T-helper 2 cell (primary cell): Measurements from ENCODE around the gene CTXND2.
"Not testable (repeated sequence)": the region's sequence is repeated elsewhere in the genome, so short reads cannot be mapped to it uniquely, and the experiment has no call there.

Experiments
- DNase-seq, 5 experiments: peaks; one replicate each; pipeline versions ENCODE4 v3.0.0 to v3.0.0-alpha.2; 2012 to 2022

Gene CTXND2

GRCh38 chr1:150893336-150893913 is 6.5 kb downstream of the CTXND2 start:
- no peak for DNase-seq

GRCh38 chr1:150895618-150896017 is 8.7 kb downstream of the CTXND2 start:
- no peak for DNase-seq

- not testable (repeated sequence) for DNase-seq
Observed at GRCh38 chr1:150899795-150900194, 12.9 kb downstream of the CTXND2 start.

- no peak for DNase-seq
Observed at GRCh38 chr1:150902346-150902745, 15.4 kb downstream of the CTXND2 start.

- DNase-seq: no peak
Observed at GRCh38 chr1:150902751-150903150, 15.8 kb downstream of the CTXND2 start.

- DNase-seq: no peak
Observed at GRCh38 chr1:150905301-150905700, 18.4 kb downstream of the CTXND2 start.

- DNase-seq: no peak
Observed at GRCh38 chr1:150906329-150906728, 19.4 kb downstream of the CTXND2 start.

GRCh38 chr1:150906813-150907212 is 19.9 kb downstream of the CTXND2 start:
- no peak for DNase-seq

- no peak for DNase-seq
Observed at GRCh38 chr1:150909585-150910180, 22.7 kb downstream of the CTXND2 start.

GRCh38 chr1:150912623-150913022 is 25.7 kb downstream of the CTXND2 start:
- no peak for DNase-seq

GRCh38 chr1:150917387-150917786 is 30.5 kb downstream of the CTXND2 start:
- no peak for DNase-seq

GRCh38 chr1:150922519-150922975 is 35.6 kb downstream of the CTXND2 start:
- DNase-seq: peak; percentile 17 to 90 (median 52)

GRCh38 chr1:150925080-150925479 is 38.1 kb downstream of the CTXND2 start:
- DNase-seq: peak in 1 of 5 experiments; percentile 47

GRCh38 chr1:150926097-150926741 is 39.3 kb downstream of the CTXND2 start, which contains the start of gene SETDB1:
Gene SETDB1, plus strand, starts transcription at chr1:150926363. Its CDS starts 1,352 bp downstream, at chr1:150927715.
- DNase-seq: peak; percentile 66 to 98 (median 86)

- no peak for DNase-seq
Observed at GRCh38 chr1:150927624-150928023, 40.7 kb downstream of the CTXND2 start.

- no peak for DNase-seq
Observed at GRCh38 chr1:150928286-150928685, 41.4 kb downstream of the CTXND2 start.

- DNase-seq: not testable (repeated sequence)
Observed at GRCh38 chr1:150928775-150929174, 41.8 kb downstream of the CTXND2 start.

- DNase-seq: peak in 1 of 5 experiments; percentile 59
Observed at GRCh38 chr1:150931773-150932172, 44.8 kb downstream of the CTXND2 start.

GRCh38 chr1:150944856-150945255 is 57.9 kb downstream of the CTXND2 start:
- DNase-seq: no peak

- DNase-seq: no peak
Observed at GRCh38 chr1:150954708-150955107, 67.8 kb downstream of the CTXND2 start.

- DNase-seq: no peak
Observed at GRCh38 chr1:150955280-150955679, 68.3 kb downstream of the CTXND2 start.

- no peak for DNase-seq
Observed at GRCh38 chr1:150957666-150958065, 70.7 kb downstream of the CTXND2 start.

- DNase-seq: no peak
Observed at GRCh38 chr1:150960646-150961045, 73.7 kb downstream of the CTXND2 start.

GRCh38 chr1:150961756-150962155 is 74.8 kb downstream of the CTXND2 start:
- DNase-seq: no peak
